Osteoblast (primary cell): ENCODE measurements around the gene CLEC16A. TPM values are rescaled to one million over a fixed set of nuclear protein-coding genes. Genes with fewer than 3 reads are reported as not detected.

Experiments used
- DNase-seq: peaks from one replicate; pipeline ENCODE4 v3.0.0; 2011; ENCODE audit warnings: low spot score, mixed read lengths; ENCODE audit not compliant: insufficient read length; ENCODE audit errors: missing footprints
- H2AFZ ChIP-seq: 2 replicates; pipeline ENCODE4 v1.6.0; 2011; ENCODE audit warnings: mild to moderate bottlenecking, low read length
- H3K27ac ChIP-seq: 2 replicates; pipeline ENCODE4 v1.5.1; 2011; ENCODE audit warnings: mild to moderate bottlenecking, low read depth, low read length, moderate library complexity
- H3K27me3 ChIP-seq: 2 replicates; pipeline ENCODE4 v1.6.0; 2012; ENCODE audit warnings: mild to moderate bottlenecking, control low read depth, inconsistent platforms, low read length, moderate library complexity; ENCODE audit not compliant: insufficient read depth
- H3K36me3 ChIP-seq: 2 replicates; pipeline ENCODE4 v1.5.1; 2011; ENCODE audit warnings: mild to moderate bottlenecking, low read length, control low read depth, moderate library complexity; ENCODE audit not compliant: insufficient read depth
- H3K4me1 ChIP-seq: 2 replicates; pipeline ENCODE4 v1.5.1; 2011; ENCODE audit warnings: mild to moderate bottlenecking, low read length, control low read depth, moderate library complexity; ENCODE audit not compliant: insufficient read depth
- H3K4me2 ChIP-seq: 2 replicates; pipeline ENCODE4 v1.6.0; 2011; ENCODE audit warnings: mild to moderate bottlenecking, low read length; ENCODE audit not compliant: insufficient read depth
- H3K4me3 ChIP-seq: fragments of 200-600 bp; sonication (generic); 3 replicates; pipeline ENCODE4 v1.5.1; 2012; ENCODE audit warnings: mild to moderate bottlenecking, low read length, inconsistent platforms; ENCODE audit not compliant: insufficient read depth
- H3K79me2 ChIP-seq: 2 replicates; pipeline ENCODE4 v1.6.0; 2012; ENCODE audit warnings: mild to moderate bottlenecking, low read length, control low read depth, inconsistent platforms; ENCODE audit not compliant: insufficient read depth
- H3K9me3 ChIP-seq: 2 replicates; pipeline ENCODE4 v1.5.1; 2011; ENCODE audit warnings: low read depth, low read length, control low read depth
- H4K20me1 ChIP-seq: 2 replicates; pipeline ENCODE4 v1.6.0; 2012; ENCODE audit warnings: mild to moderate bottlenecking, low read length, control low read depth; ENCODE audit not compliant: insufficient read depth
- CTCF ChIP-seq: IDR thresholded peaks from 2 replicates; pipeline ENCODE4 v1.5.1; 2011; ENCODE audit warnings: mild to moderate bottlenecking, low read depth, low read length, moderate library complexity; ENCODE audit errors: extremely low read depth
- total RNA-seq: library from RNA; depleted of rRNA; stranded (reverse); fragments of >200 nt; gene quantifications from 2 replicates; pipeline ENCODE4 v1.2.3, GENCODE V29; 2012

Gene CLEC16A
- total RNA-seq, 1 donor, result 25.7 TPM

GRCh38 chr16:11030990-11031510 is 86.7 kb downstream of the CLEC16A start:
- peaks cover 14% of the 10 kb centered on the region for H3K4me1 ChIP-seq
- H3K4me2 ChIP-seq, result no peak overlapping the region
- TF ChIP-seq CTCF, result no peak
- H3K36me3 ChIP-seq, result peaks cover 11% of the 10 kb centered on the region
- no peaks in the 10 kb centered on the region for H4K20me1 ChIP-seq
- H3K79me2 ChIP-seq, result no peaks in the 10 kb centered on the region
- no peak for DNase-seq
- H3K4me3 ChIP-seq, result no peak overlapping the region
- H2AFZ ChIP-seq, result no peak overlapping the region
- H3K27ac ChIP-seq, result no peak overlapping the region
- peaks cover 6% of the 10 kb centered on the region for H3K9me3 ChIP-seq
- H3K27me3 ChIP-seq, result no peaks in the 10 kb centered on the region

GRCh38 chr16:11032000-11032921 is 87.9 kb downstream of the CLEC16A start:
- Histone ChIP-seq H3K27ac (no peak overlapping the region), H3K4me2 (no peak overlapping the region), H3K27me3 (no peaks in the 10 kb centered on the region), H3K9me3 (no peaks in the 10 kb centered on the region), H2AFZ (no peak overlapping the region), H3K36me3 (no peaks in the 10 kb centered on the region), H3K4me1 (peaks cover 14% of the 10 kb centered on the region), H3K79me2 (no peaks in the 10 kb centered on the region), H4K20me1 (no peaks in the 10 kb centered on the region), H3K4me3 (no peak overlapping the region)
- TF ChIP-seq CTCF, result no peak
- DNase-seq, result no peak

GRCh38 chr16:11032922-11033291 is 88.5 kb downstream of the CLEC16A start:
- H3K27me3 ChIP-seq, result no peaks in the 10 kb centered on the region
- no peak overlapping the region for H3K4me2 ChIP-seq
- H3K27ac ChIP-seq, result no peak overlapping the region

More at GRCh38 chr16:11032922-11033291, 88.5 kb downstream of the CLEC16A start:
- peaks cover 14% of the 10 kb centered on the region for H3K4me1 ChIP-seq
- H3K79me2 ChIP-seq, result no peaks in the 10 kb centered on the region
- H3K9me3 ChIP-seq, result no peaks in the 10 kb centered on the region
- DNase-seq, result no peak
- H4K20me1 ChIP-seq, result no peaks in the 10 kb centered on the region
- H3K36me3 ChIP-seq, result no peaks in the 10 kb centered on the region
- no peak overlapping the region for H3K4me3 ChIP-seq
- no peak for TF ChIP-seq CTCF
- no peak overlapping the region for H2AFZ ChIP-seq
